G401 (cell line): ENCODE measurements around the gene TBCEL. TPM values are rescaled to one million over a fixed set of nuclear protein-coding genes. Genes with fewer than 3 reads are reported as not detected.

ENCODE experiments used
- DNase-seq: peaks from one replicate; pipeline ENCODE4 v3.0.0-alpha.2; 2015; ENCODE audit warnings: low spot score
- in situ Hi-C: cut with HindIII; loops from 2 replicates; pipeline ENCODE4 v1.10.0; 2016; ENCODE audit warnings: low sequenced_read_pairs, mixed read lengths
- total RNA-seq: library from RNA; depleted of rRNA; stranded (reverse); fragments of >200 nt; shearing (Covaris generic); gene quantifications from 2 replicates; pipeline ENCODE4 v1.2.3, GENCODE V29; 2014

The TBCEL gene
- total RNA-seq, 1 experiment from 2014 or later = 9.5 TPM

GRCh38 chr11:121055076-121055475 lies 31.2 kb downstream of the TBCEL start:
- no peak for DNase-seq
- in situ Hi-C loops = no loop called here

- in situ Hi-C loops = no loop called here
- no peak for DNase-seq
These were observed 34.0 kb downstream of the TBCEL start for GRCh38 chr11:121057922-121058321.

DNA sequence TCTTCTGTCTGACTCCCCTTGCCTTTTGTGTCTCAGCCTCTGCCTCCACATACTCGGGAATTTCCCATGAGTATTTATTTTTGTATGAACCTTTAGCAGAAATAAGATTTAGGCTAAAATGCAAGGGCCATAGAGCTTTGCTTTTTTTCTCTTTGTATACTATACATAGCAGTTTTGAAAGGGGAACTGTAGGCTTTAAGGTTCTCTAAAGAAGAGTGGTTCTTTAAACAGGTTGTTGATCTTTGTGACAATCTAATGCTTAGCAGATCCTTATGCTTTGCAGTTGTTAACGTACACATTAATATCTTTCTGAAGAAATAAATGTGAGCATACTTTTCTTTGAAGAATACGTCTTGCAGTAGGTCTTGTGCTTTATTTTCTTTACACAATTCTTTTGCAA lies 35.0 kb downstream of the TBCEL start:
- in situ Hi-C loops = no loop called here
- no peak for DNase-seq

DNA sequence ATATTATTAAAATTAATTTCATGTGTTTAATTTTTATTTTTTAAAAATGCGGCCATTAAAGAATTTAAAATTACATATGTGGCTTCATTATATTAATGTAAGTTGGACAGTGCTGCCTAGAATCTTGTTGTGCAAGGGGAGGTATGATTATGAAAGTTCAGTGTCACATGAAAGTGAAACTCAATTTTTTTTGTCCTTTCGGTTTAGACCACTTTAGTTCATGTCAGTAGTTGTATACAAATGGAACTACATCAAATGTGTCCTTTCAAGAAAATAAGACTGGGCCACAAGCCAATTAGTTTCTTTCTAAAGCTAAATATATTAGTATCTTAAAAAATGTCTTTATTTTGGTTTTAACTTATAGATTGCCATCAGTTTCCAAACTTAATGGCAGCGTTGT lies 35.7 kb downstream of the TBCEL start:
- in situ Hi-C loops = no loop called here
- no peak for DNase-seq

- DNase-seq = no peak
- in situ Hi-C loops = no loop called here
These were observed 39.8 kb downstream of the TBCEL start for GRCh38 chr11:121063728-121064127.

- DNase-seq = no peak
- in situ Hi-C loops = no loop called here
These were observed 42.7 kb downstream of the TBCEL start for GRCh38 chr11:121066623-121067022.

- in situ Hi-C loops = no loop called here
These were observed 43.1 kb downstream of the TBCEL start for GRCh38 chr11:121067026-121067425.

DNA sequence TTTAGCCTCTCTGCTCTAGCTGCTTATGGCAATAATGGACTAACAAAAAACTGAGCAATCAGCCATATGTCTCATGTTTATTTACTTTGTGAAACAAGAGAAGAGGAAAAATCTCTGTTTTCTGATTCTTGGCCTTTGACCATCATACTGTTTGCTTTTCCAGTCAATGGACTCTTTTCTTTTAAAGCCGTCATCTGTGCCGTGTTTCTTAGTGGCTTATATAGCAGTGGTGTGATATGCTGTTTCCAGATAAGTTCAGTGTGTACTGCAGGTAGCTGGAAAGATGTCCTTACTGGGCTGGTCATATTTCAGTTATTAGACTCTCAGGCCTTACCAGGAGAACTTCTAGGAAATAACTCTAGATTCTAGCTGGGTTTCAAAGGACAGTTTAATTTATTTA lies 43.6 kb downstream of the TBCEL start:
- DNase-seq = no peak
- in situ Hi-C loops = no loop called here

More at GRCh38 chr11:121067026-121067425, 43.1 kb downstream of the TBCEL start:
- DNase-seq = no peak

DNA sequence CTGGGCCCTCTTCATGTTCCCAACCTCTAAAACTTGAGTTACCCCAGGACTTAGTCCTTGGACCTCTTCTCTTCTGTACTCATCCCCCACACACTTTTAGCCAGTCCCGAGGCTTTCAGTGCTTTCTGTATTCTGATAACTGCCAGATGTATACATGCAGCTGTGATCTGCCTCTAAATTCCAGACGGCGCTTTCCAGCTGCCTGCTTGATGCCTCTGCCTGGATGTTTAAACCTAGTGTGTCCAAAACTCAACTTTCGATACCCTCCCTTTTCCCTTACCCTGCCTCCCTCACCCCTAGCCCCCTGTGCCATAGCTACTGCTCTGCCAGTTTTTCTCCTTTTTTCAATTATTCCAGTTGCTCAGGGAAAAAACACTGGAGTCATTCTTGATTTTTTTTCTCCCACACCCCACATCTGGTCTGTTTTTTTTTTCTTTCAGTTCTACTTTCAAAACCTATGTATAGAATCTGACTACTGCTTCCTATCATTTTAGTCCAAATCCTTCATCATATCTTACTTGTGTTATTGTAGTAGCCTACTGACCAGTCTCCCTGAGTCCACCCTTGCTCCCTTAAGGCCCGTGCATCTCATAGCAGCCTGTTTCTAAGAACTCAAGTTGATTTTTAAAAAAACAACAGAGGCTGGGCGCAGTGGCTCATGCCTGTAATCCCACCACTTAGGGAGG lies 44.2 kb downstream of the TBCEL start:
- no peak for DNase-seq
- in situ Hi-C loops = no loop called here

DNA sequence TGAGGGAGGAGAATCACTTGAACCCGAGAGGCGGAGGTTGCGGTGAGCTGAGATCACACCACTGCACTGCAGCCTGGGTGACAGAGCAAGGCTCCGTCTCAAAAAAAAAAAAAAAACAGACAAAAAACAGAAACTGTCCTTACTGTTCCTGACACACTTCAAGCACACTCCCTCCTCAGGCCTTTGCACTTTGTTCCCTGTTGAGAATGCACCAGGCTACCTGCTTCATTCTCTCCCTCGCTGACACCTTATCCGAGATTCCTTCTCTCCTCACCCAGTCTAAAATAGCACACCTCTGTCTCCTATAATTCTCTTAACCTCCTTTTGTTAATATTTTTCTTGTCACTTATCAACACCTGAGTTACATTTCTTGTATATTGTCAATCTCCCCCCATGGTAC lies 44.9 kb downstream of the TBCEL start:
- in situ Hi-C loops = no loop called here
- DNase-seq = no peak

DNA sequence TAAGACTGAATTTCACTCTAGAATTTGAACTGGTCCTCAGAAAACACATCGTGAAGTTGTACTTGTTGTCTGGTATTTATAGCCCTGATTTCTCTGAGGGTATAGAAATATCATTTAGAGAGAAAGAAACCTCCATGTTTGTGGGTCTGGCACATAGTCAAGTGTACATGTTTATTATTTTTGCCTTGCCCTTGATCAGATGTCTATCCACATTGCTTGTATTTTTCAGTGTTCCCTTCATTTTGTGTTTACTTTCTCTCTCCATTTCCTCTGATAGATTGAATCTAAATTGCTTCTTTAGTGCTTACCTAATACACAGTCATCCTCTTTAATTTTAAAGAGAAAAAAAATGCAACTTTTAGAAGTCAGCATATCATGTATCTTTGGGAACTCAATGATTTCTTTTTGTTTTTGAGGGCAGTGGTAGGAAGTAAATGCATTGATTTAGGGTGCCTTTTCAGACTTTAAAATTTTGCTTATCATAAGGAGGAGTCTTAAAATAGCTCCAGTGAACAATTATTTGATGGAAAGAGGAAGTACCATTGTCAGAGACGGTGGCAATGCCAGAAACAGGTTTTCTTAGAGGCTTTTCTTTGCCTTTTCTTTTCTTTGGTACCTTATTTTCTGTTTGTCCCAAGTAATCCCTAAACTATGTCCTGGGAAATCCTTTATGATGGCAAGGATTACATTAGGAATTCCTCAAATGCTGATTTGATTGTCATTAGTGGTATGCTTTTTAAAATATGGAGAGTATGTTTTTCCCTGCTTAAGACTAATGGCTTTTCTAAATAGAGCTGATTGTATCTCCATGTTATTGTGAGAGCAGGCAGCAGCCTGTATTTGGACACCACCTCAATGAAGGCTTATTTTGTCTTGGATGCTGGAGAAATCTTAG lies 47.3 kb downstream of the TBCEL start:
- in situ Hi-C loops = no loop called here
- no peak for DNase-seq

GRCh38 chr11:121071846-121072450 lies 48.0 kb downstream of the TBCEL start:
- peak; percentile 2 for DNase-seq
- in situ Hi-C loops = no loop called here

DNA sequence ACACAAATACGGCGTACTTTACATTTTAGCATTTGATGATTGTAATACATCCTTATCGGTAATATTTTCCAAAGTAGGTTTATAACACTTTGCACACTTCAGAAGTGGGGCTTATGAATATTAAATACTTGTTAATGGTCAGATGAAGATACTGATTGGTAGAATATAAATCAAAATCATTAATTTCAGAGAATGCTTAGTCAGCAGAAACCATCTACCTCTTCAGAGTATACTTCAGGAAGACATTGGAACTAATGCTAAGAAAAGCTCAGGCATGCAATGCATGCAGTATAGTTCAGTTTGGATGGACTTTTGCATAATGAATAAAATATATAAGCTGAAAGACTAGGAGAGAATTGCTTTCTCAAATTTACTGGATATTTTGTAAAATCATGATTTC lies 57.4 kb downstream of the TBCEL start:
- DNase-seq = no peak
- in situ Hi-C loops = no loop called here

- in situ Hi-C loops = no loop called here
- no peak for DNase-seq
These were observed 58.3 kb downstream of the TBCEL start for GRCh38 chr11:121082219-121082618.

GRCh38 chr11:121082670-121083069 lies 58.8 kb downstream of the TBCEL start:
- in situ Hi-C loops = no loop called here
- no peak for DNase-seq

DNA sequence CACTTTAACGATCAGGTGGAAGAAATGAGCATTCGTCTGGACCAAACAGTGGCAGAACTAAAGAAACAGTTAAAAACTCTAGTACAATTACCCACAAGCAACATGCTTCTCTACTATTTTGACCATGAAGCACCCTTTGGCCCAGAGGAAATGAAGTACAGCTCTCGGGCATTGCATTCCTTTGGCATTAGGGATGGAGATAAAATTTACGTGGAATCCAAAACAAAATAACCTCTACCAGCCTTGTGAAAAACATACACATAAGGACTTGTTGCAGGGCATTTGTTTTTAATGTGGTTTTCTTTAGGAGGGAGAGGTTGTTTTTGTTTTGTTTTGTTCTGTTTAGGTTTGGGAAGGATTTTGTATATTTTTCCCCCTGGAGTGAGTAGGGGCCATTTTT lies 63.0 kb downstream of the TBCEL start:
- in situ Hi-C loops = no loop called here

DNA sequence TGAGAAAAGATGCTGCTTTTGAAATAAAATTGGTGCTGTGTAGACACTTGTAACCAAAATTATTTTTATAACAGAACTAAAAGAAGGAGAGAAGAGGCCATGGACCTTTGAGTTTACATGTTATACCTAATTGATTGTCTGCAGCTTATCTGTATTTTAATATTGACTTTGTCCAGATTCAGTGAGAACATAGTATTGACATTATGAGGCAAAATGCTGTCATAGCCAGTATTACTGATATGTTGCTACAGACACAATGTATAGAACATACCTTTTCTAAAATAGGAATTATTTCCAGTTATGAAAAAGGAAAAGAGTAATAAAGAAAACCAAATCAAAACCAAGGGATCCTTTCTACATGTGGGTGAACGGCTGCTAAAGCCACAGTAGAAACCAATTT lies 65.7 kb downstream of the TBCEL start:
- no peak for DNase-seq
- in situ Hi-C loops = no loop called here

More for the DNA sequence above, 63.0 kb downstream of the TBCEL start:
- no peak for DNase-seq

GRCh38 chr11:121090145-121090721 lies 66.3 kb downstream of the TBCEL start:
- DNase-seq = no peak
- in situ Hi-C loops = no loop called here

DNA sequence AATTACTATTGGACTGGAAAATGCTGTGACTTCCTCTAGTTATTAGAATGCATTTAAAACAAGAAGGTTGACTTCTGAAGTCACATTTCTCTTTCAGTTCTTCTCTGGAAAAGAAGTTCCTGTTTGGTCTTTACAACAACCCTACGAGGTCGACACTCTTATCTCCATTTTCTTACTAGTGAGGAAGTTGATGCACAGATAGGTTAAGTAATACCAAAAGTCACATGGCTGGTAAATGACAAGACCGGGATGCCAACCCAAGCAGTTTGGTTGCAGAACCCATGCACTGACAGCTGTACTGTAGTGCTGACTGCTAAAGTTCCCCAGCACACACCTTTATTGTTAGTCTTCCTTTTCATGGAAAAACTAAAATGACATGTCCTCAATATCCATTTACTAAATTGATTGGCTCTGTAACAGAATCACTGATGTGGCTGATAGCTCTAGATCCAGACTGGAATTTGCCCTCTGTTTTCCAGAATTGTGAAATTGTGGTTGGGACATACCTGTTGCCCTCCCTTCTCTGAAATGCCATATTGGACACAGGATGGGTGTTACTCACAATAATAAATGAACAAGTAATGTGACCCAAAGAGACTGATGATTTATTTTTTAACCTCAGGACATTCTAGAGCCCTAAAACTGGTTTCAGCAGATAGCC lies 67.7 kb downstream of the TBCEL start:
- peak; percentile 3 for DNase-seq
- in situ Hi-C loops = no loop called here
